Measurements from ENCODE around the gene SLAMF1. TPM values are rescaled to one million over a fixed set of nuclear protein-coding genes. Genes with fewer than 3 reads are reported as not detected.

Gene SLAMF1
- total and polyA plus RNA-seq, 2 of the 13 experiments (the other 11 are each of a cell fraction or from before 2014, with no cell fraction given), result not detected

DNA sequence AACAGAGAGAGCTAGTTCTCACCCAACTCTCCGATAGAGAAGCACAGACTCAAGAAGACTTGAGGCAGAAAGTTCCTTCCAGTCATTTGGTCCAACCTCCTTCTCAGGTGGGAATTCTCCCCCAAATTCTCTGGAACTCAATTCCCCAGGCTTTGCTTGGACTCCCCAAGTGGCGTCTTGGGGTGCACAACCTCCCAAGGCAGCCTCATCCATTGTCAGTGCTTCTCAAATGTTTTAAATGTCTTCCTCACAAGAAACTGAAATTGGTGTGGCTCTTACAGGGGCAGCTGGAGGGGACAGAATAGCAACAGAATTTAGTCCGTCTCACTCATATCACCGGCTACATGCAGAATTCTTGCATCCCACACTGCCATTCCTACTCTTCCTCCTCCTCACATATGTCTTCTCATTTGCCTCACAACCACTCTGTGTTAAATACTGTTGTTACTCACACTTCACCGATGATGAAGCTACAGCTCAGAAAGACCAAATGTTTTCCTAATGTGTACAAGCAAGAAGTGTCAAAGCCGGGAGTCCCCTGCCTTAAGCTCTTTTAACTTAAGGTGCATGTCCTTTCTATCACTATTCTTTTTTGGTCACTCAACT, 34.1 kb downstream of the SLAMF1 start:
- no peak overlapping the region for H3K9ac ChIP-seq (ENCODE audit: insufficient read depth, low read depth, low read length)
- no peaks in the 10 kb centered on the region for H3K79me2 ChIP-seq (ENCODE audit: insufficient read depth, low read length)
- TF ChIP-seq ZNF570 (CRISPR knock-in tag; IDR thresholded peaks at IDR 0.05; ENCODE audit: borderline replicate concordance) (no peak), KLF9 (CRISPR knock-in tag; IDR thresholded peaks at IDR 0.05; ENCODE audit: low read depth) (no peak), GTF2F1 (IDR thresholded peaks at IDR 0.05; ENCODE audit: low read length) (no peak), ETV6 (CRISPR knock-in tag; conservative IDR thresholded peaks at IDR 0.05) (no peak), CREB3 (CRISPR knock-in tag; IDR thresholded peaks at IDR 0.05) (no peak), TARDBP (CRISPR knock-in tag; IDR thresholded peaks at IDR 0.05) (no peak), RXRB (CRISPR knock-in tag; IDR thresholded peaks at IDR 0.05; ENCODE audit: borderline replicate concordance) (no peak), SP1 (IDR thresholded peaks at IDR 0.05) (no peak), SP1 (CRISPR knock-in tag; IDR thresholded peaks at IDR 0.05) (no peak)
- TF ChIP-seq, protein P1, sequence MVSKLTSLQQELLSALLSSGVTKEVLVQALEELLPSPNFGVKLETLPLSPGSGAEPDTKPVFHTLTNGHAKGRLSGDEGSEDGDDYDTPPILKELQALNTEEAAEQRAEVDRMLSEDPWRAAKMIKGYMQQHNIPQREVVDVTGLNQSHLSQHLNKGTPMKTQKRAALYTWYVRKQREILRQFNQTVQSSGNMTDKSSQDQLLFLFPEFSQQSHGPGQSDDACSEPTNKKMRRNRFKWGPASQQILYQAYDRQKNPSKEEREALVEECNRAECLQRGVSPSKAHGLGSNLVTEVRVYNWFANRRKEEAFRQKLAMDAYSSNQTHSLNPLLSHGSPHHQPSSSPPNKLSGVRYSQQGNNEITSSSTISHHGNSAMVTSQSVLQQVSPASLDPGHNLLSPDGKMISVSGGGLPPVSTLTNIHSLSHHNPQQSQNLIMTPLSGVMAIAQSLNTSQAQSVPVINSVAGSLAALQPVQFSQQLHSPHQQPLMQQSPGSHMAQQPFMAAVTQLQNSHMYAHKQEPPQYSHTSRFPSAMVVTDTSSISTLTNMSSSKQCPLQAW (CRISPR knock-in tag; IDR thresholded peaks at IDR 0.05), result no peak
- TF ChIP-seq, protein P2, sequence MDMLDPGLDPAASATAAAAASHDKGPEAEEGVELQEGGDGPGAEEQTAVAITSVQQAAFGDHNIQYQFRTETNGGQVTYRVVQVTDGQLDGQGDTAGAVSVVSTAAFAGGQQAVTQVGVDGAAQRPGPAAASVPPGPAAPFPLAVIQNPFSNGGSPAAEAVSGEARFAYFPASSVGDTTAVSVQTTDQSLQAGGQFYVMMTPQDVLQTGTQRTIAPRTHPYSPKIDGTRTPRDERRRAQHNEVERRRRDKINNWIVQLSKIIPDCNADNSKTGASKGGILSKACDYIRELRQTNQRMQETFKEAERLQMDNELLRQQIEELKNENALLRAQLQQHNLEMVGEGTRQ (IDR thresholded peaks at IDR 0.05; ENCODE audit: low read depth, low read length), result no peak
- TF ChIP-seq, protein P2 (CRISPR knock-in tag; IDR thresholded peaks at IDR 0.05; ENCODE audit: borderline replicate concordance), result no peak
- no peaks in the 10 kb centered on the region for H3K36me3 ChIP-seq (replicated peaks in 1 of 2; ENCODE audit: control insufficient read depth in 1 of 2, insufficient read depth in 2 of 2, low read length in 2 of 2)
- BruUV-seq (replicated peaks), result no TSS peak
- ChIA-PET CTCF (ENCODE audit: low intra/inter-chr PET ratio, low total read pairs) (no interaction called here), POLR2A (no interaction called here)
- H3K27ac ChIP-seq (ENCODE audit: extremely low read length, insufficient read depth, low read length), result no peak overlapping the region
- no peaks in the 10 kb centered on the region for H3K9me3 ChIP-seq (ENCODE audit: low read length)
- ATAC-seq (no peak), FAIRE-seq (no peak), DNase-seq (ENCODE audit: low spot score) (no peak)
- no peaks in the 10 kb centered on the region for H4K20me1 ChIP-seq (ENCODE audit: insufficient read depth, low read length)
- H3K4me3 ChIP-seq (replicated peaks in 1 of 3; ENCODE audit: insufficient read depth in 1 of 3, low read depth in 2 of 3, low read length in 3 of 3), result no peak overlapping the region
- H3K4me1 ChIP-seq (ENCODE audit: insufficient read depth, low read length), result no peaks in the 10 kb centered on the region
- in situ Hi-C loops (cut with HindIII; ENCODE audit: extremely low pct_ligation_motif_present, low pct_unique_long_range_greater_than_20kb) (no loop called here), intact Hi-C loops (cut with micrococcal nuclease; ENCODE audit: unreplicated experiment) (no loop called here)
- H2AFZ ChIP-seq (ENCODE audit: low read length), result no peak overlapping the region
- no peak overlapping the region for H3K4me2 ChIP-seq (ENCODE audit: low read depth, low read length)
- 15% methylated on average over 6 of the region's 6 CpGs for WGBS (ENCODE audit: low lambda C conversion rate)
- peaks cover 0 to 5% of the 10 kb centered on the region in 2 experiments; a peak in 2 of 5 replicates for H3K27me3 ChIP-seq (ENCODE audit: control insufficient read depth in 1 of 2, insufficient read depth in 2 of 2, low read length in 2 of 2)
